Measurements from ENCODE around the gene KCTD6.

GRCh38 chr3:58492494-58492905 lies 604 bp downstream of the KCTD6 start:
- TF ChIP-seq CTCF (IDR thresholded peaks at IDR 0.05) (no peak), POLR2A (IDR thresholded peaks at IDR 0.05) (no peak)

Data from Peyer's patch (tissue), 4 donors.